HG03457 (cell line): ENCODE results near the gene XRN1.
"Not testable (repeated sequence)": the region's sequence is repeated elsewhere in the genome, so short reads cannot be mapped to it uniquely, and the experiment has no call there.

Experiments used
- ATAC-seq: cut with Tn5 transposase; IDR thresholded peaks from one replicate; pipeline ENCODE4 v1.9.1; 2021; ENCODE audit warnings: moderate number of reproducible peaks; ENCODE audit not compliant: unreplicated experiment

Gene XRN1

GRCh38 chr3:142447852-142448823 is at the start of gene XRN1:
XRN1 (minus strand) TSS chr3:142448037; CDS start chr3:142447944, 93 bp downstream.
- peak; percentile 68 for ATAC-seq

- ATAC-seq = no peak
Measured at GRCh38 chr3:142495103-142495502, 47.3 kb upstream of the XRN1 start.

- no peak for ATAC-seq
Measured at GRCh38 chr3:142492184-142492583, 44.3 kb upstream of the XRN1 start.

GRCh38 chr3:142489572-142490323 is 41.9 kb upstream of the XRN1 start:
- no peak for ATAC-seq

- no peak for ATAC-seq
Measured at GRCh38 chr3:142484912-142485435, 37.1 kb upstream of the XRN1 start.

- no peak for ATAC-seq
Measured at GRCh38 chr3:142481196-142481595, 33.4 kb upstream of the XRN1 start.

GRCh38 chr3:142470826-142471225 is 23.0 kb upstream of the XRN1 start:
- ATAC-seq = no peak

- no peak for ATAC-seq
Measured at GRCh38 chr3:142468456-142468855, 20.6 kb upstream of the XRN1 start.

GRCh38 chr3:142467768-142468167 is 19.9 kb upstream of the XRN1 start:
- no peak for ATAC-seq

- ATAC-seq = no peak
Measured at GRCh38 chr3:142460689-142461088, 12.9 kb upstream of the XRN1 start.

GRCh38 chr3:142459929-142460328 is 12.1 kb upstream of the XRN1 start:
- no peak for ATAC-seq

- no peak for ATAC-seq
Measured at GRCh38 chr3:142459096-142459495, 11.3 kb upstream of the XRN1 start.

- no peak for ATAC-seq
Measured at GRCh38 chr3:142450881-142451280, 3.0 kb upstream of the XRN1 start.

GRCh38 chr3:142450189-142450588 is 2.4 kb upstream of the XRN1 start:
- no peak for ATAC-seq

- peak; percentile 9 for ATAC-seq
Measured at GRCh38 chr3:142447301-142447851, 461 bp downstream of the XRN1 start.

GRCh38 chr3:142445816-142446254 is 2.0 kb downstream of the XRN1 start:
- ATAC-seq = peak; percentile 48

GRCh38 chr3:142444343-142444742 is 3.5 kb downstream of the XRN1 start:
- no peak for ATAC-seq

- not testable (repeated sequence) for ATAC-seq
Measured at GRCh38 chr3:142443060-142443459, 4.8 kb downstream of the XRN1 start.

GRCh38 chr3:142439499-142440220 is 8.2 kb downstream of the XRN1 start:
- not testable (repeated sequence) for ATAC-seq

GRCh38 chr3:142438096-142438495 is 9.7 kb downstream of the XRN1 start:
- ATAC-seq = not testable (repeated sequence)
